Urothelium cell line (cell line): ENCODE data around the gene SMAD3.

ENCODE experiments used
- DNase-seq: peaks from one replicate; pipeline ENCODE4 v3.0.0; 2011; ENCODE audit warnings: low spot score, mixed read lengths
- FAIRE-seq: peaks from 2 replicates; lab custom pipeline; 2011; peaks lifted over from hg19 to GRCh38; lab: Jason Lieb, UNC

The SMAD3 gene

GRCh38 chr15:67156834-67157233 is 91.4 kb downstream of the SMAD3 start:
- FAIRE-seq (no peak), DNase-seq (no peak)

DNA sequence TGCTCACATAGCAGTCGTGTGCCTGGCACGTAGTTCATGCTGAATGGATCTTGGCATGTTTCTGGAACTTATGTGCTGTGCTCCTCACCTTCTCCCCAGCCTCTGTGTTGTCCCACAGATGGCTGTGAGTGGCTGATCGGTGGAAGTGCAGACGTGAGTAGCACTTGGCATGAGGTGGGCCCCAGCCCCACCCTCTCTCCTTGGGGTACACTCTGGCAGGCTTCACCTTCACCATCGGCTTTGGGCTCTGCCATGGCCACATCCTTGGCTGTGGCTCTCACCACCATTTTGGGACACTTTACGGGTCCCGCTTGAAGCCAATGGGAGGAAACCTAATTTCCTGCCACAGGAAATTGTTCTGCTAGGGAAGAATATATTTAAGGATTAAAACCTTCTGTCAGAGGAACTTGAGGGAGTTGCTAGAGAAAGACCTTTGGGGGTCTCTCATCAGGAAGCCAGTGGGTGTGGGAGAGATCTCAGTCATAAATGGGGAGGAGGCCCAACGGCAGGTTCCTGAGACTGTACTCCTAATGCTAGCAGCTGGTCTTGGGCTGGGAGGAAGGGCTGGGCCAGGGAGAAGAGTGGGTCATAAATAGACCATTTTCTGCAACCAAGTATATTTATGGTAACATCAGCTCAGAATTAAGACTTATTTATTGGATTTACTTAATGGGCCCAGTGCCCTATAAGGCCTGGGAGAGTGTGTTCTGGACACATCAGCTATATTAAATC is 92.3 kb downstream of the SMAD3 start:
- DNase-seq (no peak), FAIRE-seq (no peak)

DNA sequence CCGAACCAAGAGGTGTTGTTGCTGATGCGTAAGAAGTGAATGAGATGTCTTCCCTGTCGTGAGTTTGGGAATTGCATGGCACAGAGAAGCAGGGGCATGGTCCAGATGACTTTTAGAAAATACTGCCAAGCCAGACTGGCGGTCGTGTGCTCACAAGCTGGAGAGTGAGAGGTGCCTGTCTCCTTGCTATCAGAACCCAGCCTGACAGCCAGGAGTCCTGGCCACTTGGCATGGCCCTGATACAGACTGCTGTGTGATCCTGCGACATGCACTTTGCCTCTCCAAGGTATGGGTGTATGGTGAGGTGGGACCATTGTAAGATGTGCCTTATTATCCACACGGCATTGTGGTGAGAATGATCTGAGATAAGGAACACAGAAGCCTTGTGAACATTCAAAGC is 93.0 kb downstream of the SMAD3 start:
- DNase-seq (no peak), FAIRE-seq (no peak)

DNA sequence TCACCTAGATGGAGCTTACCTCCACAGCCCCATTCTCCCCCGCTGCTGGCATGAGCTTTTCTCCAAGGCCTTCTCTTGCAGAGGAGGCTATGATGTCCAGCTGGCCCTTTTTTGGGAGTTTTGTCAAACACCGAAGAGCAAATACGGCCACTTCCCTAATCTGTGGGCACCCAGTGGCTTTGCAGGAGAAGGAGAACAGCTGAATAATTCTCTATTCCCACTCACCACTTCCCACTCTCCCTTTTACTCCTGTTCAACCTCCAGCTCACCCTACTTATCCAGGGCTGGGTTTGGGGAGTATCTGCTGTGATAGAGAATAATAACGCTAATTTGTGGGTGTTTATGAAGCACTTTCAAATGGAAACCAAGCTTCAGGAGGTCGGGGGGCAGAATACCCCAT is 96.0 kb downstream of the SMAD3 start:
- no peak for FAIRE-seq
- DNase-seq: no peak

- no peak for DNase-seq
- FAIRE-seq: no peak
These were observed 96.5 kb downstream of the SMAD3 start for GRCh38 chr15:67161881-67162280.

DNA sequence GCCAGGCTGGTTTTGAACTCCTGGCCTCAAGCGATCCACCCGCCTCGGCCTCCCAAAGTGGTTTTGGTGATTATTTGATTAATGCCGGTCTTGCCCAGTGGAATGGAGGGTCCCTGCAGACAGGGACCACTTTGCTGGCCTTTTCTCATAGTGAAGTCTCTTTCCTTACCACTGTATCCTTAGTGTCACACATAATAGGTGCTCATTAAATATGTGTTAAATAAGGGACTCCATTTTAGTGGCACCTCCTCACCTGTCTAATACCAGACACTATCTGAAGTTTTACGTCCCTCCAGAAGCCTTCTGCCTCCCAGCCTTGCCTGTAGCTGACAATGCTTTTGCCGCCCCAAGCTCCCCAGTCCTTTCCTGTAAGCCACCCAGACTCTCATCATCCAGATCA is 97.8 kb downstream of the SMAD3 start:
- DNase-seq: no peak
- no peak for FAIRE-seq

DNA sequence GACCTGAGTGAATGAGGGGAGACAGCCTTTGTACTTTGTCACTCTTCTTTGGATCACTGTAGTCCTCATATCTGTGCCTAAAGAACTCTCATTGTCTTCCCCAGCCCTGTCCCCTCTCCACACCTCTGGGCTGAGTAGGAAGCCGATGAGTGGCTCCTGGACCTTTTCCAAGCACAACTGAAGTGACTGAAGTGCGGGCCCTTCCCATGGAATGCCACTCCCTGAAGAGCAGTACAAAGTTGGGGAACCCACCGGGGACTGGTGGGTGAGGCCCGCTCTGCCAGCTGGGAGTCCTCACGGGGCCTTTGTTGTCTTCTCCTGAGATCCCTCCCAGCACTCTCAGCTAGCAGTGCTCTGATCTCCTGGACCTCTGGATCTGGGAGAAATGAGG is 99.0 kb downstream of the SMAD3 start:
- no peak for DNase-seq
- FAIRE-seq: no peak

DNA sequence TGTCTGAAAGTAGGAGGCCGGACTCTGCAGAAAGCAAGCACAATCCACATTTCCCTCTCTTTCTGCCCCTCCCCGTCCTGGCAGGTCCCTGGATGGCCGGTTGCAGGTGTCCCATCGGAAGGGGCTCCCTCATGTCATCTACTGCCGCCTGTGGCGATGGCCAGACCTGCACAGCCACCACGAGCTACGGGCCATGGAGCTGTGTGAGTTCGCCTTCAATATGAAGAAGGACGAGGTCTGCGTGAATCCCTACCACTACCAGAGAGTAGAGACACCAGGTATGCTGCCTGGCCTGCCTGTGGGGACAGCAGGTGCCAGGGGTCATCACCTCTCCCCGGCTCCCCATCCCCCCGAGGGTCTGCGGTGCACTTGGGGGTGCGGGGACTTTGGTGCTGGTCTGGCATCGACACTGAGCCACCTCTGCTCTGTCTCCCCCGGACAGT is 99.4 kb downstream of the SMAD3 start:
- FAIRE-seq (no peak), DNase-seq (no peak)

GRCh38 chr15:67165254-67166253 is 100.2 kb downstream of the SMAD3 start:
- no peak for DNase-seq
- no peak for FAIRE-seq

DNA sequence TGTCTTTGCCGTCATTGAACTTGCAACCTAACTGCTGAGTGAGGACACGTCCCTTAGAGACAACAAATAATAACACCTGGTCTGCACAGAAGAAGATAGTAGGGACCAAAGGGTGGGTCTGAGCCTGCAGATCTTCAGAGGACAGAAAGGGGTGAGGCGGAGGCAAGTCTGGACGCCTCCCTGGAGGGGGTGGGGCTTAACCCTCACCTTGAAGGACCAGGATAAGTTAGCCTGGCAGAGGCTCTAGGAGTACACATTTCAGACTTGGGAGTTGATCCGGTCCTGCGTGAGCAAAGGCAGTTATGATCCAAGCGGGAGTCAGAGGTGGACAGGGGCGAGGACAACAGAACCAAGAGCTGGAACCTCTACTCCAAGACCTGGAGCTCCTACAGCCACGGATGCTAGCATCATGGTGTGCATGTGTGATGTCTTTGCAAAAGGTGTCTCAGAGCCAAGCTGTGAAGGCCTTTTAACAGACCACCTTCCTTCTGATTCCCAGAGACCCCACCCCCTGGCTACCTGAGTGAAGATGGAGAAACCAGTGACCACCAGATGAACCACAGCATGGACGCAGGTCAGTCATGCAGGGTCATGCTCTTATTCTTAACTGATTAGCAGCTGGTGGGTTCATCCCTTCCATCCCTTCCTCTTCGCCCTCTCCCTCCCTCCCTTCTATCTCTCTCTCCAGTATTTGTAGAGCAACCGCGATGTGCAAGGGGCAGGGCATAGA is 101.0 kb downstream of the SMAD3 start:
- FAIRE-seq (no peak), DNase-seq (no peak)

DNA sequence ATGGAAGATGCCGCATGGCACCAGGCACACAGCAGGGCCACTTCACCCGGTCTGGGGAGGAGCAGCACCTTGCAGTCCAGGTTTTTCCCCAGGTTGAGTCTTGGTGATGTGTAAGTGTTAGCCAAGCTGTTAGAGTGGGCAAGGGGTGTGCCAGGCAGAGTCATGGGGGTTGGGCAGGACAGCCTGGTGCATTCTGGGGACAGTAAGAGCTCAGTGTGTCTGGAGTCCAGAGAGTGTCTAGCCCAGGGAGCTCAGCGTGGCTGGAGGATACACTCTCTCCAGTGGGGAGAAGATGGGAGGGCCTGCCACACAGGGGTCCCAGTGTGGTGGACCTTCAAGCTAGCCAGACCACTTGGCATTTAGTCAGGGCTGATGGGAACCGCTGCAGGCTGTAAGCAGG is 101.7 kb downstream of the SMAD3 start:
- no peak for FAIRE-seq
- DNase-seq: no peak

GRCh38 chr15:67168694-67169093 is 103.3 kb downstream of the SMAD3 start:
- no peak for FAIRE-seq
- DNase-seq: no peak

GRCh38 chr15:67170143-67170925 is 104.9 kb downstream of the SMAD3 start:
- FAIRE-seq (peak; percentile 59), DNase-seq (no peak)

- no peak for DNase-seq
- FAIRE-seq: no peak
These were observed 106.1 kb downstream of the SMAD3 start for GRCh38 chr15:67171471-67171870.

GRCh38 chr15:67172172-67172571 is 106.8 kb downstream of the SMAD3 start:
- FAIRE-seq: no peak
- DNase-seq: no peak

- FAIRE-seq (peak; percentile 30), DNase-seq (no peak)
These were observed 107.6 kb downstream of the SMAD3 start for GRCh38 chr15:67173005-67173404.

DNA sequence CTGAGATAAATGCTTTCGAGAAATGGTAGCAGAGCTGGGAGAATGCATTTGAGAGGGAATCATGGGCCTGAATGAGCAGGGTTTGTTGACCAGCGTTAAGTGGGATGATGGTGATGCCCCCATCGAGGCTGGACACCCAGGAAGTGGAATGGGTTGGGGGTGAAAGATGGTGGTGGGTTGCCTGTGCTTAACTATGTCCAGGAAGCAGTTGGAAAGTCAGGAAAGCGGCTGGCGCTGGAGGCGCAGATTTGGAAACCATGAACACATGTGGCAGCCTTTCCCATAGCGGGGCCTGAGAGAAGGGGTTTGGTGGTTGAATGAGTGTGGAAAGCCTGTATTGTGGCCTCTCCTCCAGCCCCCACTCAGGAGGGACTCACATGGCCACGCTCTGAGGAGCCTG is 108.4 kb downstream of the SMAD3 start:
- FAIRE-seq: no peak
- DNase-seq: no peak

GRCh38 chr15:67174446-67174845 is 109.0 kb downstream of the SMAD3 start:
- FAIRE-seq (no peak), DNase-seq (no peak)

GRCh38 chr15:67174864-67175573 is 109.6 kb downstream of the SMAD3 start:
- FAIRE-seq: peak; percentile 93
- DNase-seq: peak; percentile 86

GRCh38 chr15:67175643-67176071 is 110.3 kb downstream of the SMAD3 start:
- FAIRE-seq (no peak), DNase-seq (no peak)
